NCI-H1417 (cell line): ENCODE results near the gene CCL3.
"Not testable (repeated sequence)": the region's sequence is repeated elsewhere in the genome, so short reads cannot be mapped to it uniquely, and the experiment has no call there.

Source experiments
- DNase-seq, 3 experiments: peaks; one replicate each; lab custom pipeline; 2025; lab: John Stamatoyannopoulos, UW

CCL3 gene

GRCh38 chr17:36115649-36115977 lies 25.7 kb upstream of the CCL3 start:
- not testable (repeated sequence) for DNase-seq

- DNase-seq, result not testable (repeated sequence)
Measured at GRCh38 chr17:36114971-36115648, 25.2 kb upstream of the CCL3 start.

GRCh38 chr17:36113131-36113530 lies 23.2 kb upstream of the CCL3 start:
- DNase-seq, result not testable (repeated sequence)

- no peak for DNase-seq
Measured at GRCh38 chr17:36112572-36112971, 22.6 kb upstream of the CCL3 start.

GRCh38 chr17:36111068-36111490 lies 21.1 kb upstream of the CCL3 start:
- no peak for DNase-seq

GRCh38 chr17:36108265-36108664 lies 18.3 kb upstream of the CCL3 start:
- not testable (repeated sequence) for DNase-seq

GRCh38 chr17:36107660-36108059 lies 17.7 kb upstream of the CCL3 start:
- DNase-seq, result no peak

- DNase-seq, result no peak
Measured at GRCh38 chr17:36106493-36106835, 16.5 kb upstream of the CCL3 start.

GRCh38 chr17:36105781-36106492 lies 16.0 kb upstream of the CCL3 start:
- no peak for DNase-seq

- no peak for DNase-seq
Measured at GRCh38 chr17:36104701-36105181, 14.8 kb upstream of the CCL3 start.

GRCh38 chr17:36104246-36104645 lies 14.3 kb upstream of the CCL3 start:
- DNase-seq, result not testable (repeated sequence)

GRCh38 chr17:36103401-36103975 lies 13.5 kb upstream of the CCL3 start, which contains the start of gene CCL4:
CCL4 (plus strand) TSS chr17:36103827; CDS start chr17:36103906, 79 bp downstream.
- not testable (repeated sequence) for DNase-seq

GRCh38 chr17:36099004-36099403 lies 9.1 kb upstream of the CCL3 start:
- DNase-seq, result not testable (repeated sequence)

GRCh38 chr17:36095992-36096391 lies 6.0 kb upstream of the CCL3 start:
- no peak for DNase-seq

GRCh38 chr17:36094746-36095145 lies 4.8 kb upstream of the CCL3 start:
- DNase-seq, result no peak

- no peak for DNase-seq
Measured at GRCh38 chr17:36094232-36094631, 4.3 kb upstream of the CCL3 start.

GRCh38 chr17:36092715-36093114 lies 2.8 kb upstream of the CCL3 start:
- DNase-seq, result not testable (repeated sequence)

GRCh38 chr17:36092230-36092629 lies 2.3 kb upstream of the CCL3 start:
- DNase-seq, result no peak

- DNase-seq, result no peak
Measured at GRCh38 chr17:36089339-36089865, 541 bp downstream of the CCL3 start.

- no peak for DNase-seq
Measured at GRCh38 chr17:36088670-36089338, 1.1 kb downstream of the CCL3 start.

- not testable (repeated sequence) for DNase-seq
Measured at GRCh38 chr17:36087897-36088572, 1.9 kb downstream of the CCL3 start.

GRCh38 chr17:36087471-36087870 lies 2.5 kb downstream of the CCL3 start:
- not testable (repeated sequence) for DNase-seq
